Measurements from ENCODE around the gene MKNK1.
"Not testable (repeated sequence)": the region's sequence is repeated elsewhere in the genome, so short reads cannot be mapped to it uniquely, and the experiment has no call there.

MKNK1 gene

DNA sequence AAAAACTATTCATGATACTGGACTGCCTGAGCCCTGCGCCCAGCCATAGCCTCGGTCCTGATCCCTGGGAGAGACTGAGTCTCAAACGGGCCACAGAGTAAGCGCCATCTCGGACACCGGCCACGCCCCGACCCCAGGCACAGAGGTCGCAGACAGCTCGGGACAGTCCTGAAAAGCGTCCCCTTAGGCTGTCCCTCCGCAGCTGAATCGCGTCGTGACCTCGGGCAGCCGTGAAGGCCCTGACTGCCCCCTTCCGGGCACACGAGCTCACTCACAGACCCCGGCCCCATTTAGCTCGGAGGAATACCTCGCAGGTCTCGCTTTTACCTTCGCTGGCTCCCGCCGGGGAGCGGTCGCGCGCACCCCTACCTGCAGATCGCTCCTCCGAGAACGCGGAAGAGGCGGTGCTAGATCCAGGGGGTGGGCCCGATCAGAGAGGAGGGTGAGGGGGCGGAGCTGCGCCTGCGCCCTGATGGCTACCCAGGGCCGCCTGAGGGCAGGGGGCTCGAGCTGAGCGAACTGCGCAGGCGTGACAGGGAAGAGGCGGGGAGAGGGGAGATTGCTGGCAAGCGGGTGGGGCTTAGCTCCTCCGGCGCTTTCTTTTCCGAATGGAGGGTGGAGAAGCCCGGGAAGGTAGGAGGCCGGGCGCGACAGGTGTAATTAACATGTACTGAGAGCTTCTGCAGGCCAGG lies at the start of gene MKNK1:
Gene MKNK1, minus strand, starts transcription at position 411 of the 692 bp plus-strand sequence. CDS start 20,941 bp downstream, outside the sequence.
- DNase-seq = peak; percentile 98 to 99

GRCh38 chr1:46653405-46653958 lies 49.4 kb upstream of the MKNK1 start:
- DNase-seq = no peak

DNA sequence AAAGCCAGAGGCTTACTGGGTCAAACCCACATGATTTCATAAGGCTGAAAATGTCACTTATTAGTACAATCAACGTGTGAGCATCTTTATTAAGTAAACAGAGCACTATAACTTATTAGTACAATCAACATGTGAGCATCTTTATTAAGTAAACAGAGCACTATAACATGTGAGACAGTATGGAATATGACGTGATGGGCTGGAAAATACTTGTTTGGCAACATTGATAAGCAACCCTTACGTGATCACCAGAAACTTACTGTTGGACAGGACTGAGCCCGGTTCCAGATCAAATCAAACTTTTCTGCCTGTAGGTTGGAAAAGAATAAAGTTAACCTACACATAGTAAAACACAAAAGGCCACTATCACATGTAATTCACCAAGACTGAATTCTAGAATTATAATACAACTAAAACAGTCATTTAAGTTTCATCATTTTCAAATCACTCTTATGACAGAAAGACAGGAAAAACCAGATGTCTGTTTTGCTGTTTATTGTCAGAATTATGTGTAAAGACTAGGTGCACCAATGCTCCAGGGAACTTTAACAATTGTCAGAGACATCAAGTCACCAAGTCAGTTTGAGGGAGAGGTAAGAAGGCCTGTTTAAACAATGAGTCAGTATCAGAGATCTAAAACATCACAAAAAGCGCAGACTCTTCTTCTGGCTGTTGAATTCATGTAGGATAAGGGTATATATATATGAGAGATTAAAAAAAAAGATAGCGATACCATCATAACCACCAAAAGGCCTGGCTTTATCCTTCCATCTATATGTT lies 48.4 kb upstream of the MKNK1 start:
- no peak for DNase-seq

DNA sequence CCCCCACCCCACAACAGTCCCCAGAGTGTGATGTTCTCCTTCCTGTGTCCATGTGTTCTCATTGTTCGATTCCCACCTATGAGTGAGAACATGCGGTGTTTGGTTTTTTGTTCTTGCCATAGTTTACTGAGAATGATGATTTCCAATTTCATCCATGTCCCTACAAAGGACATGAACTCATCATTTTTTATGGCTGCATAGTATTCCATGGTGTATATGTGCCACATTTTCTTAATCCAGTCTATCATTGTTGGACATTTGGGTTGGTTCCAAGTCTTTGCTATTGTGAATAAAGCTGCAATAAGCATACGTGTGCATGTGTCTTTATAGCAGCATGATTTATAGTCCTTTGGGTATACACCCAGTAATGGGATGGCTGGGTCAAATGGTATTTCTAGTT lies 47.1 kb upstream of the MKNK1 start:
- not testable (repeated sequence) for DNase-seq

GRCh38 chr1:46650491-46650890 lies 46.4 kb upstream of the MKNK1 start:
- no peak for DNase-seq

DNA sequence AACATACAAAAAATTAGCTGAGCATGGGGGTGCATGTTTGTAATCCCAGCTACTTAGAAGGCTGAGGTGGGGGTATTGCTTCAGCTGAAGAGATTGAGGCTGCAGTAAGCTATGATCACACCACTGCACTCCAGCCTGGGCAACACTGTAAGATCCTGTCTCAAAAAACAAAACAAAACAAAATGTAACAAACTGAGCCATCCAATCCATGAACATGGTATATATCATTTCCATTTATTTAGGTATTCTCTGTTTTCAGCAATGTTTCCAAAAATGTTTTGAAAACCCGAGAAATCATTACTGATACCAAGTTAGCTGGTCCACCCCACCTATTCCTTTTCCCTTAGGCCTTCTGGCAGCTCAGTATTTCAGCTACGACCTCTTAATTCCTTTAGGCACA lies 45.7 kb upstream of the MKNK1 start:
- DNase-seq = no peak

DNA sequence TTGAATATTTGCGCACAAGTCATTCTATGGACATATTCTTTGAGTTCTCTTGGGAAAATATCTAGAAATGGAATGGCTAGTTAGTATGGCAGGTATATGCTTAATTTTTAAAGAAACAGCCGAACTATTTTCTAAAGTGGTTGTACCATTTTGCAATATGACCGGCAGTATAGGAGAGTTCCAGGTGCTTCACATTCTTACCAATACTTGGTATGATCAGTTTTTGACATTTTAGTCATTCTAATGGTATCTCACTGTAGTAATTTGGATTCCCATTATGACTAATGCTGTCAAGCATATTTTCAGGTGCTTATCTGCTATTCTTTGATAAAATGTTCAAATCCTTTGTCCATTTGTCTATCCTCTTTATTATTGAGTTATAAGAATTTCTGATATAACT lies 43.5 kb upstream of the MKNK1 start:
- no peak for DNase-seq

DNA sequence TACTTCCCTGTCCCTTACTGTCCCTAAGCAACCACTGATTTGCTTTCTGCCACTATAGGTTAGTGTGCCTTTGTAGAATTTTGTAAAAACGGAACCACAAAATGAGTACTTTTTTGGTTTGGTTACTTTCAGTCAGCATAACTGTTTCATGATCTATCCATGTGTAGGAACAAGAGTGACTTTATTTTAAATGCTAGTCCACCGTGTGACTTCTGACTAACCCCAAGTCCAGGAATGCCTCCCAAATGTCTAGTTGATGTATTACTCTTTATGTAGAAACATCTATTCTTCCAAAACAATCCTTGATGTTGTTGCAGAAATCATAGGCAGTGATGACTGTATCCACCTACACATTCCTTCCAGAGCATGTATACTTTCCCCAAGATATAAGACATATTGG lies 42.8 kb upstream of the MKNK1 start:
- no peak for DNase-seq

GRCh38 chr1:46646331-46646730 lies 42.3 kb upstream of the MKNK1 start:
- no peak for DNase-seq

DNA sequence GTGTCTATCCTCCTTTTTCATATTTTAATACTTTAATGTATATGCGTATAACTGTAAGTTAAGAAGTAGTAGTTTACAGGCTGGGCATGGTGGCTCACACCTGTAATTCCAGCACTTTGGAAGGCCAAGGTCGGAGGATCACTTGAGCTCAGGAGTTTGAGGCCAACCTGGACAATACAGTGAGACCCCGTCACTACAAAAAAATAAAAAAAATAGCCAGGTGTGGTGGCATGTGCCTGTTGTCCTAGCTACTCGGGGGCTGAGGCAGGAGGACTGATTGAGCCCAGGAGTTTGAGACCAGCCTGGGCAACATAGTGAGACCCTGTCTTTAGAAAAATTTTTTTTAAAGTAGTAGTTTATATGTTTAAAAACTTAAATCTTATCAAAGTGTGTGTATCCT lies 41.7 kb upstream of the MKNK1 start:
- no peak for DNase-seq

GRCh38 chr1:46643368-46643775 lies 39.3 kb upstream of the MKNK1 start:
- DNase-seq = no peak

DNA sequence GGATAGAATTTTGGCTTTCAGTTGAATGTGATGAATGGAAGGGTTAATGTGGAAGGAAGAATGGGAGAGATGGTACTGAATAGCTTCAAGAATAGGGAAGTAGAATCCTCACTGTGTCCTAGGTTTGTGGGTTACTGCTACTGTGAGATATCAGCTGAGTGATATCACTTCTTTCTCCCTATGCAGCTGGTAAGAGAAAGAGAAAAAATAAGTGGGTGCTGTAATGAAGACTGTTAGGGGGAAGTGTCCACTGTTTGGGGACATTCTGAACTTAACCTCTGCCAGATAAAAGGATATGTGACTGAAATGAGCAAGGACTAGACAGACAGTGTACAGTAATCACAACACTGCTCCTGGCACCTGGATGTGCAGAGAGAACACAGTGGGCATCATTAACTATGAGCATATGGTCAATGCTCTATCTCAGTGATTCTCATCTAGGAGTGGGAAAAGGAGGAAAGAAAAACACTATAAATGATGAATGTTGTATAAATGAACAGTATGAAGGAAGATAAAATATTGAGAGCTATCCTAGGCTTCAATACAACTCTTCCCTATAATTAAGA lies 38.1 kb upstream of the MKNK1 start:
- no peak for DNase-seq

DNA sequence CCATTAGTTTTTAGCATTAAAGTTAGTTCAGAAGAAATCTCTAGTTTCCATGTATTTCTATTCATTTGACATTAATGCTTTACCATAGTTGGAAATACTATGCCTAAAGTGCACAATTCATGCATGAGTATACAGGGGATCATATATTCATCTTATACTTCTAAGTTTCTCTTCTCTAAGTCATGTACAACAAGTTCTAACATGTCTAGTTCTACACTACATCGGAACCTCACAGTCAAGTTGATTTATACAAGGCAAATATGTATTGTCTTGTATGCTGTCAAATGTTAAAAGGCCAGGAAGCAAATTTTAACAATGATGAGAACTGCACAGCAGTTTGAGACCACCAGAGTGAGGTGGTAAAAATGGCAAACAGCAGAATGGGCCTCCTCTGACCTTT lies 35.5 kb upstream of the MKNK1 start:
- no peak for DNase-seq

GRCh38 chr1:46638921-46639320 lies 34.9 kb upstream of the MKNK1 start:
- DNase-seq = no peak

DNA sequence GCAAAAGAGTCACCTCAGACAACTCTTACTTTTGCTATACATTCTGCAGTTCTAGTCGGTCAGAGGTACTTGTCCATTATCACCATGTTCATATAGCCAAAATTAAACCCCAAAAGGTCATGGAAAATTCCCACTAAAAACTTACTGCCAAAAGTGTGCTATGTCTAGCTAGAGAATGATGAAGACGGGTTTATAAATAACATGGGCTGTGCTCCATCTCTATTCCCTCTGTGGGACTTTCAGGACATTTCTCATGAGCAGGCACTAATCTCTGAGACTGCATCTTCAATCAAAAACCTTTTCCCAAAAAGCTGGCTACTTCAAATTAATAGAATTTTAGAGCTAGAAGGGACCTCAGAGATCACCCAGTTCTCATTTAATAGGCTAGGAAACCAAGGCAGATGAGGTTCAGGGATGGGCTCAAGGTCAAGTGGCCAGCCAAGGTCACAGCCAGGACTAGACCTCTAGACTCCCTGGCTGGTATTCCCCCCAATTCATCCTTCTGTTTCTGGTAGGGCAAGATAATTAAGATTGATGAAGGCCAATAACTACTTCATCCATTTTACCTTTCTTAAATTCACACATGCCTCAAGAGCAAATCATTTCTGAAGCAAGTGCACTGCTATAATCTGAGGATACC lies 33.5 kb upstream of the MKNK1 start:
- no peak for DNase-seq

DNA sequence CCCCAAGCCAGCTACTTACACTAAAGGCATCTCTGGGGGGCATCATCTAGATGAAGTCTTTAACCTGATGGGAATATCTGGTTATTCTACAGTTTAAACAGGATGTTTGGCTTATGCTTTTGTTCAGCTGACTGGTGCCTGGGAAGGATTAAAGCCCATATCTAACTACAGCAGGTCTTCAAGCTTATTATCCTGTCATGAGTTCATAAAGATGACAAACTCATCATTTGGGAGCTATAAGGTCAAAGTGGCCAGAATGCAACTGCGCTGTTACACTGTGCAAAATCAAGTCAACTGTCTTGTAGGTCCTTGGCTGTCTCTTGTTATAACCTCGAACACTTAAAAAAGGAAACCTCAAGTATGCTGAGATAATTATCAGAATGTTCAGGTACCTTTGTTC lies 31.1 kb upstream of the MKNK1 start:
- DNase-seq = no peak

- no peak for DNase-seq
These were observed 26.7 kb upstream of the MKNK1 start for GRCh38 chr1:46630719-46631118.

GRCh38 chr1:46623743-46624644 lies 19.9 kb upstream of the MKNK1 start:
- DNase-seq = no peak

DNA sequence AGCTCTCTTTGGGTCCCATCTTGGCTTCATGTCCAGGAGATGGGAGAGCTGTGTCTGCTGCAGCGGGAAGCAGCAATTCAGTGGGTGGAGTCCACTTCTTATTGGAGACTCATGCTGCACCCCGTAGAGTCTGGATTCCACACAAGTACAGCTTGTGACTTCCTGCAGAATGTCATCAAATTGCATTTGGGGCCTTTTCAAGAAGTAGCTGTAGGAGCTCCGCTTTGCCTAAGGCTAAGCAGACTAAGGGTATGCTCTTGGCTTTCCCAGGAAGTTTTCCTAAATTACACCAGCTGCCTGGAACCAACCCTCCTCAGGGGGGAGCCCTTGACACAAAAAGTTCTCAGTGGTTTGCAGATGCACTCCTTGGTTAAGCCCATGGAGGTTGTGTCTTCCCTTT lies 18.3 kb upstream of the MKNK1 start:
- DNase-seq = no peak

DNA sequence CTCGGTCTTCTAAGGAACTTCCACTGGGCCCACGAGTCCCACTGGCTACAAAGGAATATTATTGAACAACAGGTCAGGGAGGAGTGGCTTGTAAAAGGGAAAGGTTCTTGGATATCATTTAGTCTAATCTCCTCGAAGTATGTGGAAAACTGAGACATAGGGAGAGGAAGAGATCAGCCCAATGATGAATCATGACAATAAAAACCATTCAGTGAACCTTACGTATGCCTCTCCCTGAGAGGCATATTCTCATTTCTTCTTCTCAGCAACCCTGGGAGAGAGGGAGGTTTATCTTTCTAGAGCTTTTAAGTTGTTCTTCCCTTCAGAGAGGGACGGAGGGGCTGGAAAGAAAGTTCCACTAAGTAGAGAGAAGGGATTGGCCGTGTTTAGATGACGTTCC lies 17.9 kb upstream of the MKNK1 start:
- no peak for DNase-seq

DNA sequence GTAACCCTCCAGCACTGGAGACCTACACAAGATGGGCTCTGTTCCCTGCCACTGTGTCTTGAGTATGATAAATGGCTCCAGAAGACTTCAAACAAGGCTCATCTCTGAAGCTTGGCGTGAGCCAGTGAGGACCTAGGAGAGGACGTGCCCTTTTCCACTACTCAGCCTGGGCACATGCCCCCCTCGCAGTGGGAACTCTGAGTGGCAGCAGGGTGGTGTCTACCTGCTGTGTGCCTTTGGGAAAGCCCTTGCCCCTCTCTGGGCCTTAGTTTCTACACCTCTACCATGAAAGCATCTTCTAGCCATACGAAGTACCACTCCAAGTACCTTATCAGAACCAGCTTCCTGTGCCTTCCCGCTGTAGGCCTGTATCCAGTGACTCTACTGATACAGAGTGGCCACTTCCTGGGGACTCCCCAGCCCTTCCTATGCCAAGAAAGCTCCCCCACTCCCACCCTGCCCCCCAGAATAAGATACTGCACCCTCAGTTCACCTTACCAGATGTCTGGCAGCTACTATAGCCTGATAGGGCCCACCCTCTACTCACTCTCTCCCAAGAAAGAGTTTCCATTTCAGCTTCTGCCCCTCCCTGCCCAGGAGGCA lies 15.7 kb upstream of the MKNK1 start:
- DNase-seq = no peak
